Activated CD4-positive, alpha-beta T cell treated with anti-CD3 and anti-CD28 coated beads for 36 hours (primary cell): ENCODE measurements around the gene TOP3B. TPM values are rescaled to one million over a fixed set of nuclear protein-coding genes. Genes with fewer than 3 reads are reported as not detected.

Experiments
- ATAC-seq: fragments of 200-7000 bp; cut with Tn5 transposase; one replicate; pipeline ENCODE4 v1.10.0; 2021; ENCODE audit warnings: mild to moderate bottlenecking, moderate library complexity
- CTCF ChIA-PET: fragments of 350-600 bp; sonication (Branson Sonifier 250); formaldehyde crosslinking; loops from one replicate; lab custom pipeline; 2021; ENCODE audit warnings: antibody characterized with exemption; lab: Charles Lee
- POLR2A ChIA-PET: fragments of 350-600 bp; sonication (Branson Sonifier 250); formaldehyde crosslinking; loops from one replicate; lab custom pipeline; 2021; ENCODE audit warnings: antibody characterized with exemption, inconsistent platforms; lab: Charles Lee
- DNase-seq: peaks from one replicate; pipeline ENCODE4 v3.0.0-alpha.2; 2020
- H3K27ac Mint-ChIP-seq: one replicate; pipeline ENCODE4 v1.8.0; 2021; ENCODE audit warnings: mixed read lengths
- H3K27me3 Mint-ChIP-seq: one replicate; pipeline ENCODE4 v1.8.0; 2021; ENCODE audit warnings: mixed read lengths
- H3K36me3 Mint-ChIP-seq: one replicate; pipeline ENCODE4 v1.8.0; 2021; ENCODE audit warnings: low read depth, mixed read lengths
- H3K4me1 Mint-ChIP-seq: one replicate; pipeline ENCODE4 v1.8.0; 2021; ENCODE audit warnings: mixed read lengths
- H3K4me3 Mint-ChIP-seq: one replicate; pipeline ENCODE4 v1.8.0; 2021; ENCODE audit warnings: mild to moderate bottlenecking, moderate library complexity, mixed read lengths
- H3K9me3 Mint-ChIP-seq: one replicate; pipeline ENCODE4 v1.8.0; 2021; ENCODE audit warnings: low read depth, mixed read lengths
- intact Hi-C, 2 experiments: fragments of 100-400 bp; cut with DNase I in 1 of 2; cut with micrococcal nuclease in 1 of 2; formaldehyde crosslinking; loops; one replicate each; pipeline versions ENCODE4 v1.14.2 to v1.15.1; 2022 to 2024; cut with DNase I, micrococcal nuclease
- total RNA-seq, 2 experiments: library from RNA; stranded (reverse); gene quantifications; one replicate each; pipeline ENCODE4 v1.2.3, GENCODE V29; 2021

The TOP3B gene
- total RNA-seq, 2 experiments from 2014 or later, result 27.3 to 33.8 TPM

DNA sequence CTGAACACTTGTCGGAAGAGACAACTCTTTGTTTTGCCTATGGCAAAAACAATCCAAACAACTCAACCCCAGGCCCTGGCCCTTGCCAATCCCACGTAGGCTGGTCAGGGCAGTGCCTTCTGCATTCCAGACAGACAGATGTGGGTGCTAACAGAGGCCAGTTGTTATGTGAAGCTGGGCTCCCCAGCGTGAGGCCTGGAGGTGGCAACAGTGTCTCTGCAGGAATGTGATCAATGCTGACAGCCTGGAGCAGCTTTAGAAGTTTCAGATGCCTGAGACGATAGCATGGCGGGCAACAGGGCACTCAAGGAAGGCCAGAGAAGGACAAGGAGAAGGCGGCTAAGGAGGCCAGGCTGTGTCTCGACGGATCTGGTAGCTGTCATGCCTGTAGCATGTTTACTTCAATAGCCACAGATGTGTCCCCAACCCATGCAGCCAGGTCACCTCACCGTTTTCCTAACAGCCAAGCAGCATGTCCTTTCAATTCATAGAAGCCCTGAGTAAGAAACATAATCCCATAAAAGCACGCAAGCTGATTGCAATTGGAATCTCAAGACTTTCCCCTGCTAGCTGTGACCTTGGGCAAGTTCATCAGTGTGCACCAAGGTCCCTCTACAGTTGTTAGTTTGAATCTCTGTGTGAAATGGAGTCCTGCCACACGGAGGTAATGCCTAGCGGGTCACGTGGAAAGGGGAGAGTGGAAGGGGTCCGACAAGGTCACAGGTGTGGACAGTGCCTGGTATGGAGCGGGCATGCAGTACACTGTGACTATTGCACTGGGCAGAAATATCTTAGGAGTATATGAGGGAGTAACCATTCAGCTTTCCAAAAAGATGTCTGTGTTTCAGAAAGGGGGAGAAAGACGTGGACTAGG, 15.7 kb downstream of the TOP3B start:
- no peaks in the 10 kb centered on the region for H3K9me3 Mint-ChIP-seq
- no peaks in the 10 kb centered on the region for H3K4me1 Mint-ChIP-seq
- intact Hi-C loops, result no loop called here
- ChIA-PET POLR2A (interaction anchor here (0.6 kb wide), 1 partner anchor 15 kb away, joined by 3 read pairs; no protein-coding TSS in a partner anchor), CTCF (interaction anchor here (1.6 kb wide), 1 partner anchor 15 kb away, joined by 4 read pairs; the partner anchor contains the start of gene TOP3B)
- H3K27me3 Mint-ChIP-seq, result no peaks in the 10 kb centered on the region
- no peak for DNase-seq
- ATAC-seq, result no peak
- peaks cover 40% of the 10 kb centered on the region for H3K36me3 Mint-ChIP-seq
- no peak overlapping the region for H3K4me3 Mint-ChIP-seq
- no peak overlapping the region for H3K27ac Mint-ChIP-seq

DNA sequence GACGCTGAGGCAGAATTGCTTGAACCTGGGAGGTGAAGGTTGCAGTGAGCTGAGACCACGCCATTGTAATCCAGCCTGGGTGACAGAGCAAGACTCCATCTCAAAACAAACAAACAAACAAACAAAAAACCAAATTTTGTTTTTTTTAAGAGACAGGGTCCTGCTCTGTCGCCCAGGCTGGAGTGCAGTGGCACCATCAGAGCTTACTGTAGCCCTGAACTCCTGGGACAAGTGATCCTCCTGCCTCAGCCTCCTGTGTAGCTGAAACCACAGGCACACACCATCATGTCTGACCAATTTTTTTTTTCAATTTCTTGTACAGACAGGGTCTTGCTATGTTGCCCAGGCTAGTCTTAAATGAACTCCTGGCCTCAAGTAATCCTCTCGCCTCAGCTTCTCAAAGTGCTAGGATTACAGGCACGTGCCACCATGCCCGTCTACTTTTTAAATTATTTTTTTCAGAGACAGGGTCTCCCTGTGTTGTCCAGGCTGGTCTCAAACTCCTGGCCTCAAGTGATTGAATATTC, 16.8 kb downstream of the TOP3B start:
- DNase-seq (no peak), ATAC-seq (no peak)
- H3K4me1 Mint-ChIP-seq, result no peaks in the 10 kb centered on the region
- H3K27me3 Mint-ChIP-seq, result no peaks in the 10 kb centered on the region
- H3K36me3 Mint-ChIP-seq, result peaks cover 37% of the 10 kb centered on the region
- intact Hi-C loops, result no loop called here
- no peaks in the 10 kb centered on the region for H3K9me3 Mint-ChIP-seq
- H3K27ac Mint-ChIP-seq, result no peak overlapping the region
- H3K4me3 Mint-ChIP-seq, result no peak overlapping the region
- ChIA-PET POLR2A (interaction anchor here (0.6 kb wide), 1 partner anchor 16 kb away, joined by 3 read pairs; no protein-coding TSS in a partner anchor), CTCF (interaction anchor here (0.6 to 0.9 kb wide), 2 partner anchors 231 to 258 kb away, joined by 3 read pairs; no protein-coding TSS in a partner anchor)

DNA sequence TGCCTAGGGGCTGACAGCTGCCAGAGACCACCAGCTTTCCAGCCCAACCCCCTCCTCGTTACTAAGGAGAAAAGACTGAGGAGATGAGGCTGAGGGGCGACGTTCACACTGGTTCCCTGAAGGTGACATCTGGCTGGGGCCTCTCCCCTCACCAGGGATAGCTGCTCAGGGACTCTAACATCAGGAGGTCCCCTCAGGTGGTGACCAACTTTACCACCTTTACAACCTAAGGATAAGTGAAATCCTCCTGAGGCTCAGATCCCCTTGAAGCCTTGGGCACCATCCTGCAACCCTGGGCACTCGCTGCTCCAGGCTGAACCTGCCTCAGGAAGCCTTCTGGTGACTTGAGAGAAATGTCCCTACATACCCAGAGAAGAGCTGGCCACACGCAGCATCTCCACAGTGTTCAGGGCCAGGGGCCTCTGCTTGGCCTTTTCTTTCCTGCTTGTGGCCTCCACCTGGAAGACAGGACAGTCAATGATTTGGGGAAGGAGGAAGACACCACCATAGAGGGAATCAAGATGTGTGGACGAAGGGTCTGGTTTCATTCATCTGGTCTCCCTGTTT, 17.6 kb downstream of the TOP3B start:
- no peaks in the 10 kb centered on the region for H3K9me3 Mint-ChIP-seq
- no peaks in the 10 kb centered on the region for H3K4me1 Mint-ChIP-seq
- ChIA-PET CTCF (no interaction called here), POLR2A (no interaction called here)
- no peak for ATAC-seq
- peaks cover 31% of the 10 kb centered on the region for H3K36me3 Mint-ChIP-seq
- no peak overlapping the region for H3K4me3 Mint-ChIP-seq
- H3K27ac Mint-ChIP-seq, result no peak overlapping the region
- intact Hi-C loops, result no loop called here
- no peaks in the 10 kb centered on the region for H3K27me3 Mint-ChIP-seq
- no peak for DNase-seq

DNA sequence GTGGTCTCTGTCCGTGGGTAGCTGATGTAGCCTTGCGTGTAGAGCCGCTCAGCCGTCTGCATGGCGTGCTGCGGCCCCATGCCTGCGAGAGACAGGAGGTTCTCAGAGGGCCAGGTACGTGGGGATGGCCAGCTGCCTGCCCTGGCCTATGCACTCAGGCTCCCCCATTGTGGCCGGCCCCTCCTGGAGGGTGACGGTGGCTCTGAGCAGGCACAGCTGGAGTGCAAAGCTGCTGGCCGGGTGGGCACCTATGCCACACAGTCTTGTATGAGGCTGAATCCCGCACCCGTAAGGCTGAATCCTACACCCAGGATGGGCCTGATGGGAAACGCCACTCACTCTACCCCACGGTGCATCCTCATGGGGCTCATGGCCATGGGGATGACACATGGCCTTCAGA, 18.4 kb downstream of the TOP3B start:
- peaks cover 31% of the 10 kb centered on the region for H3K36me3 Mint-ChIP-seq
- ChIA-PET POLR2A (no interaction called here), CTCF (no interaction called here)
- H3K27ac Mint-ChIP-seq, result no peak overlapping the region
- H3K4me1 Mint-ChIP-seq, result no peaks in the 10 kb centered on the region
- H3K9me3 Mint-ChIP-seq, result no peaks in the 10 kb centered on the region
- no peak overlapping the region for H3K4me3 Mint-ChIP-seq
- intact Hi-C loops, result no loop called here
- DNase-seq, result no peak
- H3K27me3 Mint-ChIP-seq, result no peaks in the 10 kb centered on the region
- ATAC-seq, result no peak

DNA sequence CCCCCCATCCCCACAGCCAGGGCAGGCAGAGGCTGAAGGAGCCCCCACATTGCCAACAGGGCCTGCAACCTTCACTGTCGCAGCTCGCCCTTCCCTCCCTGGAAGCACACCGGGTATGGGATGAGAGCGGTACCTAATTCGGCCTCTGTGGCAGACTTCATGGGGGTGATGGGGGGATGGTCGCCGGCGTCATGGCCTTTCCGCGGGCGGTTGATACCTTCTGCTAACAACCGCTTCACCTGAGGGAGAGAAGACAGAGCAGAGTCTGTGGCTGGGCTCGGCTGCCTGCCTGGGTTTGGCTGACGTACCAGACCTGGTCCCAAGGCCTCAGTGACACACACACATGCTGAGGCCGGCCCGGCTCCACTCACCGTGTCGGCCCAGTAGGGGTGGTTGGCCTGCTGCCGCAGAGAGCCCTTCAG, 18.8 kb downstream of the TOP3B start:
- Mint-ChIP-seq H3K27ac (no peak overlapping the region), H3K4me3 (no peak overlapping the region), H3K27me3 (no peaks in the 10 kb centered on the region), H3K4me1 (no peaks in the 10 kb centered on the region), H3K9me3 (no peaks in the 10 kb centered on the region), H3K36me3 (peaks cover 29% of the 10 kb centered on the region)
- DNase-seq (no peak), ATAC-seq (no peak)
- intact Hi-C loops, result no loop called here
- CTCF ChIA-PET, result interaction anchor here (0.6 to 1.2 kb wide), 2 partner anchors 18 to 66 kb away, joined by 3 read pairs; partner anchors contain the start of gene TOP3B
- POLR2A ChIA-PET, result no interaction called here

DNA sequence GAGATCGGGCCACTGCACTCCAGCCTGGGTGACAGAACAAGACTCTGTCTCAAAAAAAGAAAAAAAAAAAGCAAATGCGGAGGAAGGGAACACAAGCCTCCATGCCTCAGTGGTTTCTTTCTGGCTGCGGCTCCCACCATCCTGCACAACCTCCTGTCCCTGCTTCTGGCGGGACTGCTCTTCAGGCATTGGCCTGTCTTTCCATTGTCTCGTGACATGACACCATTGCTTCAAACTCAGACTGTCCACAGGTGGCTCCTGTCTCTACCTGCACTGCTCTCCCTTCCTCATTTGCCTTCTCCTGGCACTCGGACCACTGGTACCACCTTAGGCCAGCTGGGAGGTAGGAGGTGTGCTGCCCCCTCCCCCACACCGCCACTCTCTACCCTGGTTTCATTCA, 19.3 kb downstream of the TOP3B start:
- DNase-seq (no peak), ATAC-seq (no peak)
- no peaks in the 10 kb centered on the region for H3K4me1 Mint-ChIP-seq
- H3K27me3 Mint-ChIP-seq, result no peaks in the 10 kb centered on the region
- H3K36me3 Mint-ChIP-seq, result peaks cover 24% of the 10 kb centered on the region
- ChIA-PET POLR2A (no interaction called here), CTCF (interaction anchor here (0.6 to 1.2 kb wide), 3 partner anchors 9 to 65 kb away, joined by 3 read pairs; partner anchors contain the start of gene TOP3B)
- no peaks in the 10 kb centered on the region for H3K9me3 Mint-ChIP-seq
- no peak overlapping the region for H3K4me3 Mint-ChIP-seq
- H3K27ac Mint-ChIP-seq, result peak overlapping the region; percentile 42
- intact Hi-C loops, result no loop called here

DNA sequence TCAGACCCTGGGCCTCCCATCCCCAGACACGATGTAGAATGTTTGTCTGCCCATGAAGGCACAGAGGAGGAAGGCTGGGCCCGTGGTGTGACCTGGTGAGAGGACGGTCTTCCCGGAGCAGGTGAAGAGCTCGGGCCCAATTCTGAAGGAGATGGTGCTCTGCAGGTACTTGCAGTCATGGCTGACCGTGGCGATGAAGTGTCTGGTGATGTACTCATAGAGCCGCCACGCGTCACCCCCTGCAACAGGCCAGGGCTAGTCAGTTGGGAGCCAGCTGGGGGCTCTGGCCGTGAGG, 20.0 kb downstream of the TOP3B start:
- DNase-seq, result no peak
- Mint-ChIP-seq H3K4me3 (no peak overlapping the region), H3K4me1 (no peaks in the 10 kb centered on the region), H3K36me3 (peaks cover 22% of the 10 kb centered on the region), H3K27me3 (no peaks in the 10 kb centered on the region), H3K27ac (no peak overlapping the region), H3K9me3 (no peaks in the 10 kb centered on the region)
- CTCF ChIA-PET, result interaction anchor here (0.8 to 1.2 kb wide), 2 partner anchors 10 to 19 kb away, joined by 3 read pairs; partner anchors contain the start of gene TOP3B
- ATAC-seq, result no peak
- POLR2A ChIA-PET, result no interaction called here
- intact Hi-C loops, result no loop called here

DNA sequence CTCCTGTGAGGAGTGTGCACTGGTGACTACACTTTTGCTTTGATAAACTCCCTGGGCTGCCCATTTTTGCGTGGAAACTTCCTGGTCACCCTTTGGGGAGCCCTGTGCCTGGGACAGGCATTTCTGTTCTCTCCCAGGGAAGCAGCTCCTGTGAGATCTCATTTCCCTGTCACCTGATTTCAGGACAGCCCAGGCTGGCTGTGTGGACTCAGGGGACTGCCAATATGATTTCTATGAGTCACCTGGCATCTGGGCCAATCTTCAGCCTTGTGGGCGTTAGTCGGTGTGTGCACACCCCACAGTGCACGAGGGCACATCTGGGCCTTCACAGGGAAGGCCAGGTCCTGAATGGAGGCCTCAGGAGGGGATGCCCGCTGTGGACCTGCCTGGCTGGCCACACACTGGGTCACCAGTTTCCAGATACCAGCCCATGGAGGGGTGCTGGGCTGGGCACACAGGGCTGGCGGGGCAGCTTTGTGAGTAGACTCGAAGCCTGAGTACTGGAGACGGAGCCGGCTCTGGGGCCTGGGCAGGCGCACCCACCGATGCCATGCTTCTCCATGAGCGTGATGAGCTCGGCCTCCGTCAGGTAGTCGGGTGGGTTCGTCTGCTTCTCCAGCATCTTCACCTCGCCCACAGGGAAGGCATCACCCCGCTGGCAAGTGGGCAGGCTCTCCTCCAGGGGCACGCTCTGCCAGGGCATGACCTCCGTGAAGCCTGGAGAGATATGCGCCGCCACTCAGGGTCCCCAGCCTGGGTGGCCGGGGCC, 20.5 kb downstream of the TOP3B start:
- intact Hi-C loops, result no loop called here
- ATAC-seq (no peak), DNase-seq (no peak)
- Mint-ChIP-seq H3K36me3 (peaks cover 19% of the 10 kb centered on the region), H3K9me3 (no peaks in the 10 kb centered on the region), H3K4me1 (no peaks in the 10 kb centered on the region), H3K4me3 (no peak overlapping the region), H3K27ac (no peak overlapping the region), H3K27me3 (no peaks in the 10 kb centered on the region)
- ChIA-PET CTCF (interaction anchor here (0.8 to 1.0 kb wide), 2 partner anchors 11 to 22 kb away, joined by 4 to 6 read pairs; no protein-coding TSS in a partner anchor), POLR2A (no interaction called here)

DNA sequence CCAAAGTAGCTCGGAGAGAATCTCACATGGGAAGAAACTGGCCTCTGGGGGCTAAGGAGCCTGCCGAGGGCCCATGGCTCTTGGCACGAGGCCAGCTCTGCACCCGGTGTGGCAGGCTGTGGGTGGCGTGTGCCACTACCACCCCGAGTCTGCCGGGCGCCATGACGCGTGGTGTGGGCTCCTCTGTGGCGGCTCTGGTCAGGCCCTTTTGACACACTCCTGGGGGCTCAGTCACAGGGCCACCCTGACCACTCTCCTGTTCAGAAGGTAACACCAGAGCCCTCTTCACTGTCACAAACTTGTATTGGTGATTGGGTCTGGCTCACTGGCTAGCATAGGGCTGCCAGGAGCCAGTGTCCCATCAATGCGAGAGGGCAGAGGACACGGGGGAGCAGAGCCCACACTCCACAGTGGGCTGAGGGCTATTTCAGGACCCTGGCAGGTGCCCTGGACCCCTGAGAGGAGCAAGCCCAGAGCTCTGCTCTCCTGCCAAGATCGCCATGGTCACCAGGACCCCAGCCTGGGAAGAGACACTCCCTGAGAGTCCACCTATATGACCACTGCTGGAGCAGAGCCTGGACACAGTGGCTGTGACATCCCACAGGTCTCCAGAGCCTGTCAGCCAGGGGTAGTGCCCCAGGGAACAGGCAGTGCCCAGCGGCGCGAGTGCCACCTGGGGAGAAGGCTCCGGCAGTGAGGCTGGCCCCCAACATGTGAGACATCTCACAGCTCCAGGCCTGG, 21.3 kb downstream of the TOP3B start:
- Mint-ChIP-seq H3K4me1 (no peaks in the 10 kb centered on the region), H3K4me3 (no peak overlapping the region), H3K9me3 (no peaks in the 10 kb centered on the region), H3K36me3 (peaks cover 12% of the 10 kb centered on the region), H3K27ac (no peak overlapping the region), H3K27me3 (no peaks in the 10 kb centered on the region)
- ChIA-PET CTCF (interaction anchor here (0.8 to 1.0 kb wide), 2 partner anchors 11 to 22 kb away, joined by 4 to 6 read pairs; no protein-coding TSS in a partner anchor), POLR2A (interaction anchor here (1.3 kb wide), 1 partner anchor 21 kb away, joined by 3 read pairs; the partner anchor contains the start of gene TOP3B)
- ATAC-seq (no peak), DNase-seq (no peak)
- intact Hi-C loops, result no loop called here

DNA sequence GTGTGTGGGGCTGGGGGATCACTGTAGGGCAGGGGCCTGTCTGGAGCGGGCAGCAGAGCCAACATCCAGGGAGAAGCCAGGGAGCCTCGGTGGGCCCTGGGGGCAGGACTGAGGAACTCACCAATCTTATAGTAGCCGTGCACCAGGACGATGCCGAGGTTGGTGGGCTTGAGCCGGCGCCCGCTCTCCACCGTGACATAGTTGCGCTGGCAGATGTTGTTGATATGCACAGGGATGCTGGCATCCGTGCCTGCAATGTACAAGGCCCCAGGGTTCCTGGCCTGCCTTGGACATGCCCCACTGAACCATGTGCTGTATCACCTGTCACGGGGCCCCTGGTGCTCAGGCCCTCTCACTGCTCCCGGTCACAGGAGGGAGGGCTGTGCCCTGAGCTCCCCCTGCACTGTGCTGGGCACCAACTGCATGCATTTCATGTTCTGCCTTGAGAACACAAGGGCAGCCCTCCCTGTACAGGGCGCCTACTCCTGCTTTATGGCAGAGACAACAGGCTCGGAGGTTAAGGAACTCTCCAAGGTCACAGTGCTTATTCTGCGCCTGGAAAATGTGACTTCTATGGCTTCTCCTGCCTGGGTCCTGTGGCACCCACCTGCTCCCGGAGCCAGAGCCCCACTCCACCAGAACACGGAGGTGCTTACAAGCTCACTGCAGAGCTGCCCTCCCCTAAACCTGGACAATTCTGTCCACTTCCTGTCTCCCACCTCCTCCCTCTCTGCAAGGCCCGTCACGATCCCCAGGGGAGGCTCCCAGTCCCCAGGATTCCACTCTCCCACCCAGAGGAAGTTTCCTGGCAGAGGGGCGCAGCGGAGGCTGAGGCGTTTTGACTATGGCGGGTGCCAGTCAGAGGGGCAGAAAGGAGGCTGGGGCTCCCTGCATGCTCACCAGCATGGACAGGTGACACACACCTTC, 22.1 kb downstream of the TOP3B start:
- CTCF ChIA-PET, result interaction anchor here (1.0 kb wide), 1 partner anchor 21 kb away, joined by 4 read pairs; no protein-coding TSS in a partner anchor
- H3K9me3 Mint-ChIP-seq, result no peaks in the 10 kb centered on the region
- no peaks in the 10 kb centered on the region for H3K27me3 Mint-ChIP-seq
- intact Hi-C loops, result no loop called here
- H3K4me3 Mint-ChIP-seq, result no peak overlapping the region
- H3K27ac Mint-ChIP-seq, result no peak overlapping the region
- H3K36me3 Mint-ChIP-seq, result peaks cover 11% of the 10 kb centered on the region
- no peaks in the 10 kb centered on the region for H3K4me1 Mint-ChIP-seq
- POLR2A ChIA-PET, result interaction anchor here (1.3 kb wide), 1 partner anchor 22 kb away, joined by 3 read pairs; the partner anchor contains the start of gene TOP3B
- ATAC-seq, result no peak
- no peak for DNase-seq
